T-helper 17 cell (primary cell): ENCODE results near the gene UBA52. TPM values are rescaled to one million over a fixed set of nuclear protein-coding genes. Genes with fewer than 3 reads are reported as not detected.
A peak's percentile ranks its signal among the peaks of the same experiment; 100 is the strongest.
"Not testable (repeated sequence)": the region's sequence is repeated elsewhere in the genome, so short reads cannot be mapped to it uniquely, and the experiment has no call there.

Experiments
- ATAC-seq: fragments of 150-1000 bp; cut with Tn5 transposase; 2 replicates; pipeline ENCODE4 v1.10.0; 2021; ENCODE audit warnings: mild to moderate bottlenecking, moderate library complexity
- DNase-seq, 3 donors: peaks; one replicate each; pipeline versions ENCODE4 v3.0.0 to v3.0.0-alpha.2; 2020 to 2021
- H3K9me3 ChIP-seq: one replicate; pipeline ENCODE4 v1.7.0; 2013; ENCODE audit warnings: low read length, mild to moderate bottlenecking; ENCODE audit not compliant: control insufficient read depth, poor library complexity, severe bottlenecking
- H3K27ac Mint-ChIP-seq: one replicate; pipeline ENCODE4 v1.8.0; 2022; ENCODE audit warnings: mild to moderate bottlenecking, moderate library complexity, mixed read lengths
- H3K27me3 Mint-ChIP-seq: one replicate; pipeline ENCODE4 v1.8.0; 2022; ENCODE audit warnings: mixed read lengths
- H3K36me3 Mint-ChIP-seq: one replicate; pipeline ENCODE4 v1.8.0; 2022; ENCODE audit warnings: low read depth, mixed read lengths
- H3K4me1 Mint-ChIP-seq: one replicate; pipeline ENCODE4 v1.8.0; 2022; ENCODE audit warnings: mild to moderate bottlenecking, mixed read lengths
- H3K4me3 Mint-ChIP-seq: one replicate; pipeline ENCODE4 v1.8.0; 2022; ENCODE audit warnings: mild to moderate bottlenecking, moderate library complexity, mixed read lengths
- total RNA-seq, 4 donors: library from RNA in 2 of 4; stranded (reverse) in 2 of 4; gene quantifications; one replicate each; pipeline ENCODE4 v1.2.3 and lab custom pipeline; 2022 to 2026

Gene UBA52
- total RNA-seq: 1,000 to 10,000 TPM; 1,880 to 1,939 TPM
- total RNA-seq (lab: John Stamatoyannopoulos, UW): 582 to 653 reads per million in 2 donors

DNA sequence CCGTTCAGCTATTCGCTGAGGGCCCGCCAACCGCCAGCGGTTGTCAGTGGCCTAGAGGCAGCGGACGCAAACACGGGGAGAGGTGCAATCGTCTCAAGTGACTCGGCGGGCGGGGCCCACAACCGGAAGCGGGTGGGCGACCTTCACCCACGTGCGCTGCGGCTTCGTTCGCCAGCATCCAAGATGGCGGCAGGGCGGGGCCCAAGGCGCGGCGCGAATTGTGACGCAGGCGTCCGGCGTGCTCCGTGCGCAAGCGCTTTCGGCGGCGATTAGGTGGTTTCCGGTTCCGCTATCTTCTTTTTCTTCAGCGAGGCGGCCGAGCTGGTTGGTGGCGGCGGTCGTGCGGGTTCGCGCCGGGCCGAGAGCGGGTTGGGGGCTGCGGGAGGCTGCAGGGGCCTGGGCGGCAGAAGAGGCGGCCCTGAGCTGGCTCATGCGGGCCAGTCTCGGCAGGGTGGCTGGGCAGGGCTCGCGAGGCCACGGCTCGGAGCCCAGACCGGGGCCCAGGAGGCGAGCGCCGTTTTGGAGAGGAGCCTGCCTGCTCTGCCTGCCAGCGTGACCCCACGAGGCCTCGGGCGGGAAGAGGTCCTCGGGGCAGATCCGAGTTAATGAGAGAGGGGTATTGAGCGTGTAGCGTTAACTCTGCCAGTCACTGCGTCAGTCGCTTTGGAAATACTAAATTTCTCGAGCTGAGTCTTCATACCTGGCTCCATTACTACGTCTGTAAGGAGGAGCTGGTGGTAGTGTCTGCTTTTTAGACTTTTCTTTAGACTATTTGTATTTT is at the start of gene UBA52:
UBA52 (plus strand) TSS at position 294 of the 781 bp plus-strand sequence. CDS start 1,444 bp downstream, outside the sequence.
- Mint-ChIP-seq H3K4me1 (peaks cover 20% of the 10 kb centered on the region), H3K36me3 (peaks cover 3% of the 10 kb centered on the region), H3K27ac (peak within 1 kb of the TSS; percentile 96), H3K4me3 (peak within 1 kb of the TSS; percentile 96), H3K27me3 (no peaks in the 10 kb centered on the region)
- no peaks in the 10 kb centered on the region for H3K9me3 ChIP-seq
- DNase-seq (peak; percentile 98 to 99 (median 99)), ATAC-seq (peak; percentile 94)

DNA sequence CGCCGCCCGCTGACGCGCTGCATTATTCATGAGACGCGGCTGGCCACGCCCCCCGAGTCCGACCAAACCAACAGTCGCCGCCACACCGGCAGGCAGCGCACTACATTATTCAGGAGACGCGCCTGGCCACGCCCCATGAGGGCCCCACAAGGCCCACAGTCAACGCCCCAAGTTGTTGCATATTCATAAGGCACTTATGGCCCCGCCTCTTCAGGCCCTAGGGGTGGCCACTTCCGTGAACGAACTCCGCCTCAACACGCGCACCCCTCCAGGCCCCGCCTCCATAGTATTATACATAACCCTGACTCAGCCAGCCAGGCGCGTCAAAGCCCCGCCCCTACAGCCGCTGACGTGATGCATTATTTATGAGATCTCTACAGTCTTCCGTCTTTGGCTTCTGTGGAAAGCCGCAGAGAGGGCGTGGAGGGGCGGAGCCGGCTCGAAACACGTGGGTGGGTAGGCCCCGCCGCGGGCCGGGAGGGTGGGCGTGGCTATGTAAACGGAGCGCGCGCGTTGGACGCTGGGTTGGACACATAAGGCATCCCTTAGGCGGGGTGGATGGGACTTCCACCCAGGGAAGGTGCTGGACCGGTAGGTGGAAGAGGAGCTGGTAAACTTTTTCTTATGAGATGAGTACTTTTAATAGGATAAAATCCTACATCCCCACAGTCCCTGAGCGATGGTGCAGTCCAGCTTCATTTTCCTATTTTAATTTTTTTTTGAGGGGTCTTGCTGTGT is 49.4 kb upstream of the UBA52 start:
- peak overlapping the region; percentile 99 for H3K4me3 Mint-ChIP-seq

DNA sequence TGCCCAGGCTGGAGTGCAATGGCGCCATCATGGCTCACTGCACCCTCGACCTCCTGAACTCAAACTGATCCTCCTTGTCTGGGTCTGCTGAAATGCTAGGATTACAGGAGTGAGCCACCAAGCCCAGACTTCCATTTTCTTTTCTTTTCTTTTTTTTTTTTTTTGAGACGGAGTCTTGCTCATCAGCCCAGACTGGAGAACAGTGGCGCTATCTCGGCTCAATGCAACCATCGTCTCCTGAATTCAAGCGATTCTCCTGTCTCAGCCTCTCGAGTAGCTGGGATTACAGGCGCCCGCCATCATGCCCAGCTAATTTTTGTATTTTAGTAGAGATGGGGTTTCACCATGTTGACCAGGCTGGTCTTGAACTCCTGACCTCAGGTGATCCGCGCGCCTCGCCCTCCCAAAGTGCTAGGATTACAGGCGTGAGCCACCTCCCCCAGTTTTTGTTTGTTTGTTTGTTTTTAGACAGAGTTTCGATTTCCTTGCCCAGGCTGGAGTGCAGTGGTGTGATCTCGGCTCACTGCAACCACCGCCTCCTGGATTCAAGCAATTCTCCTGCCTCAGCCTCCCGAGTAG is 48.7 kb upstream of the UBA52 start:
- ATAC-seq, H3K27me3 Mint-ChIP-seq, DNase-seq, H3K9me3 ChIP-seq, H3K36me3 Mint-ChIP-seq: not testable (repeated sequence)
- Mint-ChIP-seq H3K4me1 (peaks cover 19% of the 10 kb centered on the region), H3K27ac (peak overlapping the region; percentile 95), H3K4me3 (peak overlapping the region; percentile 28)

More for the DNA sequence above, 49.4 kb upstream of the UBA52 start:
- no peaks in the 10 kb centered on the region for H3K9me3 ChIP-seq
- ATAC-seq: peak; percentile 89
- no peaks in the 10 kb centered on the region for H3K36me3 Mint-ChIP-seq
- no peaks in the 10 kb centered on the region for H3K27me3 Mint-ChIP-seq
- peak overlapping the region; percentile 95 for H3K27ac Mint-ChIP-seq
- H3K4me1 Mint-ChIP-seq: peaks cover 22% of the 10 kb centered on the region
- DNase-seq: peak; percentile 100

DNA sequence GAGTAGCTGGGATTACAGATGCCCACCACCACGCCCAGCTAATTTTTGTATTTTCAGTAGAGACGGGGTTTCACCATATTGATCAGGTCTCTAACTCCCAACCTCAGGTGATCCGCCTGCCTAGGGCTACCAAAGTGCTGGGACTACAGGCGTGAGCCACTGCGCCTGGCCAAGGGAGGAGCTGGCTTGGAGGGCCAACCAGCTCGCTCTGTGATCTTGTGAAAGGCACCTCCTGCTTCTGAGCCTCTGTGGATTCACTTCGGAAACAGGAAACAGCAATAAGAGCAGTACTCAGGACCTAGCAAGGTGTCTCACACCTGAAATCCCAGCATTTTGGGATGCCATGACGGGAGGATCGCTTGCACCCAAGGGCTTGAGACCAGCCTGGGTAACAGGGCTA is 47.8 kb upstream of the UBA52 start:
- Mint-ChIP-seq H3K4me3 (no peak overlapping the region), H3K27ac (no peak overlapping the region), H3K27me3 (no peaks in the 10 kb centered on the region), H3K4me1 (peaks cover 13% of the 10 kb centered on the region), H3K36me3 (no peaks in the 10 kb centered on the region)
- no peak for DNase-seq
- H3K9me3 ChIP-seq: no peaks in the 10 kb centered on the region
- ATAC-seq: no peak

DNA sequence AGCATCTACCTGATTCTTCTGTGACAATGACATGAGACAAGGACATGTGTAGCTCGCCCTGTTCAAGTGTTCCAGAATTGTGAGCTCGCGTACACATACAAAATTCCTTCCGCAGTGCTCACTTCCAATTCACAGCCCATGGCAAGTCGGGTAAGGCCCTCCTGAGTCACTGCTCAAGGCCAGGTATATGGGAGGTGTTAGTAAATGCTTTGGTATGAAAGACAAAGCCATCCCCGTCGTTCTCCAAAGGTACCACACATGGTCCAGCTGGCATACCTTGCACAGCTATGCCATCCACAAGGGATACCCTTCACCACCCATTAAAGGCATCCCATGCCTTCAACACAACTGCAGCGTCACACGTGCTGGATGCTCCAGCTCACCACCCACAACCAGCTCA is 45.3 kb upstream of the UBA52 start:
- no peak for DNase-seq
- no peaks in the 10 kb centered on the region for H3K9me3 ChIP-seq
- Mint-ChIP-seq H3K4me3 (no peak overlapping the region), H3K27ac (no peak overlapping the region), H3K4me1 (peaks cover 4% of the 10 kb centered on the region), H3K36me3 (no peaks in the 10 kb centered on the region), H3K27me3 (no peaks in the 10 kb centered on the region)
- no peak for ATAC-seq

DNA sequence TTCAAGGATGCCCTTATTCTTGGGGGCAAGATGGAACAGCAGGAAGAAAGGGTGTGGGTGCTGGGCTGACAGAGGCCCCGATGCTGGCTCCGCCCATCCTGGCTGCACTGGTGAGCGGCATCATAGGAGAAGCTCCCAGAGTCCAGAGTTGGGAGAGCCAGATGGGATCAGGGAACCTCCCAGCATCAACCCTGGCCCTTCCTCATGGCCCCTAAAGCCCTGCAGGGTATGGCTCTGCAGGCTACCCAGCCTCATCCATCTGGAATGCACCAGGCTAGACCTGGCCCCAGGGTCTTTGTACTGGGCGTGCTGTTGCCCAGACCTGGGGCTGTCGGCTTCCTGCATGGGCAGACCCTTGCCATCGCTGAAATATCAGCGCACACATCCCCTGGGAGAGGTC is 41.9 kb upstream of the UBA52 start:
- H3K4me3 Mint-ChIP-seq: no peak overlapping the region
- H3K4me1 Mint-ChIP-seq: no peaks in the 10 kb centered on the region
- no peaks in the 10 kb centered on the region for H3K9me3 ChIP-seq
- H3K27ac Mint-ChIP-seq: no peak overlapping the region
- H3K36me3 Mint-ChIP-seq: peaks cover 4% of the 10 kb centered on the region
- ATAC-seq: no peak
- H3K27me3 Mint-ChIP-seq: no peaks in the 10 kb centered on the region
- no peak for DNase-seq

DNA sequence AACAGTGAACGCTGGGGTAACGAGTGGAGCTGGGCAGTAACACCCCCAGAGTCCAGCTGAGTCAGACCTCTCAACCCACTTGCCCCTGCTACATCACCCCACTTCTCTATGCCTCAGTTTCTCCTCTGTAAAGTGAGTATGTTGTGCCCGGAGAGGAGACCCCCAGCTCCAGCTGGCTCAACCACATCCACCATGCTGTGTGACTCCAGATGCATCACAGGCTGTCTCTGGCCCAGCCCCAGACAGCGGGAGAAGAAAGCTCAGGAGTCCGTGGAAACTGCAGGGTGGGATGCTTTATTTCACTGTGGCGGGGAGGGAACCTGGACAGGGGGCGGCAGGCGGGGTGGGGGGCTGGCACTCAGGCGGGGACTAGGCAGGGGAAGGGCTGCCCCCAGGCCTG is 40.2 kb upstream of the UBA52 start:
- DNase-seq (no peak), ATAC-seq (no peak)
- Mint-ChIP-seq H3K4me3 (no peak overlapping the region), H3K27ac (no peak overlapping the region), H3K4me1 (peaks cover under 1% of the 10 kb centered on the region), H3K36me3 (peaks cover 5% of the 10 kb centered on the region), H3K27me3 (no peaks in the 10 kb centered on the region)
- no peaks in the 10 kb centered on the region for H3K9me3 ChIP-seq

DNA sequence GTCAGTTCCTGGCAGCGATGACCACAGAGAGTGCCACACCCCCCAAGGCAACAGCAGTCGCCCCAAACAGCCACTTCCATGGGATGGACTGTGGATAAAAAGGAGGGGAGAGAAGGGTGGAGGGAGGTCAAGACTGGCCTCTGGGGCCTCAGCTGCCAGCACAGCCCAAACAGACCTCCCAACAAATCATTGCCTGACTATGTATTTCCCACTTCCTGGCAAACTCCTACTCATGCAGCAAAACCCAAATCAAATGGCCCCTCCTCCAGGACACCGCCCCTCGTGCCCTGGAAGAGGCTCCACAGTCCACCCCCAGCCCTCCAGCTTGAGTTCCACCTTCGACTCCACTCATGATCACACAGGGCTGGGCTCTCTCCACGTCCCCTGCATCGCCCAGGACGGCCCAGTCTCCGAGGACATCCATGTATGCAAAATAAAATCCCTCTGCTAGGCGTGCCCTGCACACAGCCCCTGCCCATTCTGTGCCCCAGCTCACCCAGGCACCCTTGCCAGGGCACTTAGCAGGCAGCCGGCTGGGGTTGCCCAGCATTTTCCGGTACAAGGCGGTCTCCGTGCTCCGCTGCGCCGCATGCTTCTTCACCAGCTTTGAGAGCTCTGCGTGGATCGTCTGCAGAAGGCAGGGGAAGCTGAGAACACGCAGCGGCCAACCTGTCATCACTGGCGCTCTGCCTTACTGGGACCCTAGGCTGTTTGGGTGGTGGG is 39.3 kb upstream of the UBA52 start:
- Mint-ChIP-seq H3K4me3 (no peak overlapping the region), H3K4me1 (peaks cover 3% of the 10 kb centered on the region), H3K36me3 (peaks cover 7% of the 10 kb centered on the region), H3K27me3 (no peaks in the 10 kb centered on the region), H3K27ac (no peak overlapping the region)
- no peaks in the 10 kb centered on the region for H3K9me3 ChIP-seq
- ATAC-seq: no peak
- no peak for DNase-seq

DNA sequence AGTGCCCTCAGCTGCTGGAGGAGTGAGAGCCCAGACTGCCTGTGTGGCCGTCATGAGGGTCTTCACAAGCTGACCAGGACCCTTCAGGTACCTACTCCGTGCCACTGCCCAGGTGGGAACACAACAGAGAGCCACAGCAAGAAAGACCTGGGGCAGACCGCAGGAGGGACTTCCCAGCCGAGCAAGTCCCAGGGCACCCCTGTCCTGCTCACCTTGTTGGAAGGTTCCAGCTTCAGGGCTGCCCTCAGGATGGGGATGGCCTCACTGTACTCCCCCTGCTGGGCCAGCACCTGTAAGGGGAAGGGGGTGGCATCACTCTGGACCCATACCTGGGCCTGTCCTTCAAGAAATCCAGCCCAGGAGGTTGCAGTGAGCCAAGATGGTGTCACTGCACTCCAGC is 38.6 kb upstream of the UBA52 start:
- DNase-seq (no peak), ATAC-seq (no peak)
- H3K4me1 Mint-ChIP-seq: peaks cover 3% of the 10 kb centered on the region
- H3K4me3 Mint-ChIP-seq: no peak overlapping the region
- no peaks in the 10 kb centered on the region for H3K9me3 ChIP-seq
- no peaks in the 10 kb centered on the region for H3K27me3 Mint-ChIP-seq
- peaks cover 7% of the 10 kb centered on the region for H3K36me3 Mint-ChIP-seq
- no peak overlapping the region for H3K27ac Mint-ChIP-seq

DNA sequence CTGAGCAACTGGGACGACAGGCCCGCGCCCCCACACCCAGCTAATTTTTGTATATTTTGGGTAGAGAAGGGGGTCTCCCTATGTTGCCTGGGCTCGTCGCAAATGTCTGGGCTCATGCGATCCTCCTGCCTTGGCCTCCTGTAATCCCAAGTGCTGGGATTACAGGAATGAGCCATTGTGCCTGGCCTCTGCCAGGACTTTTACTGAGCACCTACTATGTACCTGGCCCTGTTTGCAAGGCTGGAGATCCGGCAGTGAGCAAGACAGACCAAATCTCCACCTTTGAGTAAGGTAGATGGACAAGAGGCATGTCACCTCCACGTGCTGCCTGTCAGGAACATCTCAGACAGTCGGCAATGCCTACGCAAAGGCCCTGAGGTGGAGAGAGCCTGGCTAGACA is 35.2 kb upstream of the UBA52 start:
- Mint-ChIP-seq H3K4me3 (no peak overlapping the region), H3K27ac (no peak overlapping the region), H3K4me1 (peaks cover 5% of the 10 kb centered on the region), H3K27me3 (no peaks in the 10 kb centered on the region), H3K36me3 (peaks cover 7% of the 10 kb centered on the region)
- ATAC-seq: no peak
- H3K9me3 ChIP-seq: no peaks in the 10 kb centered on the region
- no peak for DNase-seq

DNA sequence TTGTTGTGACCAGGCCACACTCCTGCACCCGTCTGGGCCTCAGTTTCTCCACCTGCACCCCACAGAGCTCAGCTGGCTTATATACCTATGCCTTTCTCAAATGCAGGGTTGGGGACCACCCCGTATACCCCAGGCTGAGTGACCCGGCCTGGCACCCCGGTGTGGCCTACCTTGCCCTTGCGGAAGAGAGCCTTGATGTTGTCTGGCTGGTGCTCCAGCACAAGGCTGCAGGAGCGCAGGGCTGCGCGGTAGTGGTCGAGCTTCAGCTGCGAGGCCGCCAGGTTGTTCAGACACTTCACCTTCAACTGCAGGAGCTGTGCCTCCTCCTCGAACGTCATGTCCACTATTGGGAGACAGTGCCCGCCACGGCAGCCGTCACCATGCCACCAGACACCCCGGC is 34.2 kb upstream of the UBA52 start:
- H3K4me3 Mint-ChIP-seq: no peak overlapping the region
- H3K27me3 Mint-ChIP-seq: no peaks in the 10 kb centered on the region
- DNase-seq (no peak), ATAC-seq (no peak)
- peaks cover 9% of the 10 kb centered on the region for H3K4me1 Mint-ChIP-seq
- peaks cover 5% of the 10 kb centered on the region for H3K36me3 Mint-ChIP-seq
- no peaks in the 10 kb centered on the region for H3K9me3 ChIP-seq
- H3K27ac Mint-ChIP-seq: no peak overlapping the region

DNA sequence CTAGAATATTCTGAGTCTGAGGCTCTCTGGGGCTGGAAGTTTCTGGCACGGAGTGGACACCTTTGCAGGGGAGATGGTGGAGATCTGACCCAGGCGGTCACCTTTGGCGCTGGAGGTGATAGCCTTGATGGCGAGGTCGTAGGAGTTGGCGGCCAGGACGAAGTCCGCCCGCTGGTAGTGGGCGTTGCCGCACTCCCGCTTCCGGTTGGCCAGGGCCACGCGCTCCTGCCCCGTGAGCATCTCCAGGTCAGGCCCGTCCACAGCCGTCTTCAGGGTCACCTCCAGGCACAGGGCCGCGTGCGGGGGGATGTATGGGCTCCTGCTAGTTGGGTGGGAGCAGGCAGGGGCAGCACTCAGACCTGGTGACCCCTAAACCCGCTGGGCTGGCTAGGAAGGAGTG is 33.5 kb upstream of the UBA52 start:
- Mint-ChIP-seq H3K36me3 (peaks cover 5% of the 10 kb centered on the region), H3K27ac (no peak overlapping the region), H3K4me3 (no peak overlapping the region), H3K27me3 (no peaks in the 10 kb centered on the region), H3K4me1 (peaks cover 11% of the 10 kb centered on the region)
- H3K9me3 ChIP-seq: no peaks in the 10 kb centered on the region
- DNase-seq: no peak
- ATAC-seq: no peak

DNA sequence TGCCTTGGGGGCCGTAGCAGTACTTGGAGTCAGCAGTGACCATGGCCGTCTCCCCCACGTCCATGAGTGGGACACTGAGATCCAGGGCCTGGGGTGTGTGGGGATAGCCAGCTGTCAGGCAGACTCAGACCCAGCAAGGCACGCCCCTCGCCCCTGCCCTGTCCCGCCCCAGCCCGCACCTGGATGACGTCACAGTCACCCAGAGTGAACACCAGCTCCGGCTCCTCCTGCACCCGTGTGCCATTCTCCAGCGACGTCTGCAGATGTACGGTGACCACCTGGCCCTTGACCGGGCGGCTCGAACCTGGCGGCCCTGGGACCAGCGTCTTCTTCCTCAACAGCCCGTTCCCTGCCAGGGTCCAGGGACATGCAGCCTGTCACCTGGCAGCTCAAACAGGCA is 32.3 kb upstream of the UBA52 start:
- H3K36me3 Mint-ChIP-seq: peaks cover 3% of the 10 kb centered on the region
- peaks cover 17% of the 10 kb centered on the region for H3K4me1 Mint-ChIP-seq
- H3K27ac Mint-ChIP-seq: no peak overlapping the region
- no peak for ATAC-seq
- DNase-seq: no peak
- H3K9me3 ChIP-seq: no peaks in the 10 kb centered on the region
- no peak overlapping the region for H3K4me3 Mint-ChIP-seq
- H3K27me3 Mint-ChIP-seq: no peaks in the 10 kb centered on the region
